ENCODE measurements around the gene ELF3. TPM values are rescaled to one million over a fixed set of nuclear protein-coding genes. Genes with fewer than 3 reads are reported as not detected.

ELF3 gene
- total and polyA plus RNA-seq, 8 donors = 146 to 1,083 (median 248) TPM

- Histone ChIP-seq H3K27ac (no peak overlapping the region), H3K4me1 (peaks cover 0 to 12% (median 0%) of the 10 kb centered on the region in 4 donors), H3K27me3 (no peaks in the 10 kb centered on the region), H3K36me3 (peaks cover 55 to 99% (median 97%) of the 10 kb centered on the region in 4 donors), H3K9me3 (no peaks in the 10 kb centered on the region), H3K4me3 (no peak overlapping the region)
- DNase-seq = no peak
- 88 to 94% (median 90%) methylated on average over 5 of the region's 5 CpGs for WGBS, 5 donors
- intact Hi-C loops (cut with DNase I; ENCODE audit: low total_unique reads) = no loop called here
- TF ChIP-seq CTCF (IDR thresholded peaks at IDR 0.05) (no peak), POLR2AphosphoS5 (IDR thresholded peaks at IDR 0.05) (no peak), POLR2A (IDR thresholded peaks at IDR 0.05) (no peak)
Observed at GRCh38 chr1:201966171-201966570, 44.2 kb upstream of the ELF3 start.

- WGBS, 5 donors = 85 to 89% (median 86%) methylated on average over 16 of the region's 16 CpGs
- Histone ChIP-seq H3K27me3 (no peaks in the 10 kb centered on the region), H3K4me3 (no peak overlapping the region), H3K27ac (no peak overlapping the region), H3K4me1 (peaks cover 0 to 23% (median 7%) of the 10 kb centered on the region in 4 donors), H3K36me3 (peaks cover 43 to 78% (median 75%) of the 10 kb centered on the region in 4 donors), H3K9me3 (no peaks in the 10 kb centered on the region)
- intact Hi-C loops (cut with DNase I; ENCODE audit: low total_unique reads) = no loop called here
- TF ChIP-seq POLR2AphosphoS5 (IDR thresholded peaks at IDR 0.05) (no peak), CTCF (IDR thresholded peaks at IDR 0.05) (no peak), POLR2A (IDR thresholded peaks at IDR 0.05) (no peak), EP300 (IDR thresholded peaks at IDR 0.05) (no peak)
- DNase-seq = no peak
Observed at GRCh38 chr1:201968202-201968925, 42.0 kb upstream of the ELF3 start.

- 47 to 56% (median 51%) methylated on average over 9 of the region's 9 CpGs for WGBS, 5 donors
Observed at GRCh38 chr1:201970334-201971159, 39.8 kb upstream of the ELF3 start.

GRCh38 chr1:201982082-201982622, 28.2 kb upstream of the ELF3 start:
- Histone ChIP-seq H3K27ac (peak overlapping the region; percentile 87 to 97 (median 93)), H3K4me3 (peak overlapping the region; percentile 69 to 97 (median 94)), H3K4me1 (peaks cover 9 to 32% (median 24%) of the 10 kb centered on the region in 4 donors), H3K9me3 (no peaks in the 10 kb centered on the region), H3K27me3 (no peaks in the 10 kb centered on the region), H3K36me3 (peaks cover 0 to 5% (median 0%) of the 10 kb centered on the region in 4 donors)
- TF ChIP-seq CTCF (IDR thresholded peaks at IDR 0.05) (no peak), POLR2A (IDR thresholded peaks at IDR 0.05) (no peak), EP300 (IDR thresholded peaks at IDR 0.05) (no peak), POLR2AphosphoS5 (IDR thresholded peaks at IDR 0.05) (no peak)
- intact Hi-C loops (cut with DNase I; ENCODE audit: low total_unique reads) = no loop called here
- DNase-seq = peak in 1 of 2 donors; percentile 81
- 4 to 13% (median 9%) methylated on average over 15 to 31 of the region's 31 CpGs for whole genome bisulfite sequencing, 5 donors

More at GRCh38 chr1:201970334-201971159, 39.8 kb upstream of the ELF3 start:
- Histone ChIP-seq H3K4me1 (peaks cover 0 to 23% (median 7%) of the 10 kb centered on the region in 4 donors), H3K4me3 (no peak overlapping the region), H3K9me3 (no peaks in the 10 kb centered on the region), H3K36me3 (peaks cover 32 to 57% (median 54%) of the 10 kb centered on the region in 4 donors), H3K27ac (no peak overlapping the region), H3K27me3 (no peaks in the 10 kb centered on the region)
- no peak for DNase-seq
- TF ChIP-seq EP300 (IDR thresholded peaks at IDR 0.05) = no peak
- intact Hi-C loops (cut with DNase I; ENCODE audit: low total_unique reads) = no loop called here
